K562 (cell line): Measurements from ENCODE around the gene MILR1. TPM values are rescaled to one million over a fixed set of nuclear protein-coding genes. Genes with fewer than 3 reads are reported as not detected.

Source experiments
- ATAC-seq: fragments of 200-7000 bp; cut with Tn5 transposase; 3 replicates; pipeline ENCODE4 v1.9.1; 2020; ENCODE audit warnings: moderate library complexity
- BruUV-seq: library from RNA; stranded (reverse); fragments of 400-500 nt; replicated peaks from 2 replicates; lab custom pipeline; 2021; lab: Mats Ljungman, UMichigan
- CTCF ChIA-PET: fragments of 300-600 bp; formaldehyde crosslinking; extraction: SDS; loops from one replicate; lab custom pipeline; 2021; ENCODE audit warnings: low intra/inter-chr PET ratio; lab: Yijun Ruan, JAX
- POLR2A ChIA-PET: fragments of 300-600, 350-650 bp; sonication (Branson Sonifier 250); formaldehyde crosslinking; extraction: SDS; loops from one replicate; lab custom pipeline; 2021; ENCODE audit warnings: antibody characterized with exemption, inconsistent platforms; lab: Yijun Ruan, JAX
- DNase-seq, 4 experiments: peaks; one replicate each; pipeline versions ENCODE4 v3.0.0 to v3.0.0-alpha.2; 2011 to 2018; ENCODE audit warnings: low spot score in 3 of 4, mixed read lengths in 3 of 4; ENCODE audit errors: extremely low read depth in 1 of 4
- FAIRE-seq: peaks from 2 replicates; lab custom pipeline; 2011; peaks lifted over from hg19 to GRCh38; lab: Jason Lieb, UNC
- H2AFZ ChIP-seq: 2 replicates; pipeline ENCODE4 v1.6.0; 2011; ENCODE audit warnings: low read depth, low read length, control low read depth, inconsistent platforms
- H3K27ac ChIP-seq: fragments of 200-600 bp; 3 replicates; pipeline ENCODE4 v1.8.0; 2011; ENCODE audit warnings: low read depth, mild to moderate bottlenecking, control low read depth, inconsistent platforms, low read length, moderate library complexity, mixed read lengths; ENCODE audit errors: extremely low read depth
- H3K27me3 ChIP-seq, 2 experiments: fragments of 300-600 bp in 1 of 2; 2 replicates in 1 of 2; 3 replicates in 1 of 2; pipeline versions ENCODE4 v1.6.0 to v1.8.0; 2011; ENCODE audit warnings: inconsistent platforms in 2 of 2, low read length in 2 of 2, mild to moderate bottlenecking in 1 of 2, mixed read lengths in 1 of 2, moderate library complexity in 1 of 2; ENCODE audit not compliant: control insufficient read depth in 2 of 2, insufficient read depth in 2 of 2
- H3K36me3 ChIP-seq: fragments of 300-600 bp; 3 replicates; pipeline ENCODE4 v1.8.0; 2011; ENCODE audit warnings: mild to moderate bottlenecking, low read length, inconsistent platforms; ENCODE audit not compliant: control insufficient read depth, insufficient read depth
- H3K4me1 ChIP-seq, 2 experiments: fragments of 200-600 bp in 1 of 2; replicated peaks in 1 of 2; 2 replicates in 1 of 2; 3 replicates in 1 of 2; pipeline versions ENCODE4 v1.5.1 to v1.8.0; 2011; ENCODE audit warnings: inconsistent platforms in 2 of 2, low read length in 2 of 2, mild to moderate bottlenecking in 1 of 2, mixed read lengths in 1 of 2, moderate library complexity in 1 of 2; ENCODE audit not compliant: control insufficient read depth in 2 of 2, insufficient read depth in 2 of 2
- H3K4me2 ChIP-seq: 2 replicates; pipeline ENCODE4 v1.6.1; 2011; ENCODE audit warnings: low read length, control low read depth, inconsistent platforms, mixed read lengths; ENCODE audit not compliant: insufficient read depth
- H3K4me3 ChIP-seq: fragments of 200-600 bp; sonication (generic), shearing (Covaris generic); 2 replicates; pipeline ENCODE4 v1.5.1; 2016; ENCODE audit warnings: control low read depth, inconsistent platforms
- H3K79me2 ChIP-seq: fragments of 200-600 bp; 3 replicates; pipeline ENCODE4 v1.8.0; 2011; ENCODE audit warnings: low read length, inconsistent platforms; ENCODE audit not compliant: control insufficient read depth, insufficient read depth
- H3K9ac ChIP-seq, 2 experiments: 2 replicates each; pipeline versions ENCODE4 v1.6.0 to v1.6.1; 2011; ENCODE audit warnings: low read depth in 2 of 2, low read length in 2 of 2, control low read depth in 1 of 2, inconsistent platforms in 1 of 2, mild to moderate bottlenecking in 1 of 2, mixed read lengths in 1 of 2; ENCODE audit not compliant: insufficient read depth in 1 of 2
- H3K9me1 ChIP-seq: one replicate; pipeline ENCODE4 v1.6.0; 2011; ENCODE audit warnings: inconsistent platforms, mild to moderate bottlenecking, low read length, moderate library complexity; ENCODE audit not compliant: control insufficient read depth, insufficient read depth
- H3K9me3 ChIP-seq: replicated peaks from 2 replicates; pipeline ENCODE4 v1.5.1; 2011; ENCODE audit warnings: low read depth, low read length, inconsistent platforms; ENCODE audit not compliant: control insufficient read depth, insufficient read depth
- H4K20me1 ChIP-seq: replicated peaks from 2 replicates; pipeline ENCODE4 v1.6.1; 2011; ENCODE audit warnings: low read length, inconsistent platforms, mixed read lengths; ENCODE audit not compliant: control insufficient read depth, insufficient read depth
- CTBP1 ChIP-seq: fragments of 450-650 bp; IDR thresholded peaks from 2 replicates; pipeline ENCODE4 v1.6.1; 2016; ENCODE audit warnings: borderline replicate concordance
- GATA2 ChIP-seq: sonication (generic); formaldehyde crosslinking; IDR thresholded peaks from 2 replicates; pipeline ENCODE4 v1.4.0; 2020; ENCODE audit warnings: mild to moderate bottlenecking, missing genetic modification reagents
- POLR2AphosphoS2 ChIP-seq: IDR thresholded peaks from 2 replicates; pipeline ENCODE4 v1.6.1; 2012; ENCODE audit warnings: low read length, improper control_type of control experiment
- RFX1 ChIP-seq: fragments of 450-650 bp; IDR thresholded peaks from 2 replicates; pipeline ENCODE4 v1.6.1; 2016; ENCODE audit warnings: mild to moderate bottlenecking, moderate library complexity
- SRSF3 ChIP-seq: fragments of 200-400 bp; formaldehyde crosslinking; IDR thresholded peaks from 2 replicates; pipeline ENCODE4 v1.6.1; 2016; ENCODE audit warnings: mild to moderate bottlenecking, low read length, moderate library complexity; ENCODE audit not compliant: insufficient read depth
- STAT5B ChIP-seq: fragments of 250-450 bp; sonication (Bioruptor Pico); IDR thresholded peaks from 2 replicates; pipeline ENCODE4 v1.8.0; 2021; ENCODE audit warnings: mild to moderate bottlenecking, inconsistent platforms
- THRB ChIP-seq: fragments of 450-650 bp; formaldehyde crosslinking; conservative IDR thresholded peaks from 2 replicates; pipeline ENCODE4 v1.4.0; 2022; ENCODE audit warnings: mild to moderate bottlenecking, missing genetic modification characterization
- ZNF655 ChIP-seq: fragments of 250-450 bp; sonication (Bioruptor Pico); IDR thresholded peaks from 2 replicates; pipeline ENCODE4 v1.5.0; 2021
- ZNF740 ChIP-seq, 3 experiments: fragments of 200-800 bp in 1 of 3; sonication (Bioruptor generic) in 1 of 3; sonication (generic) in 1 of 3; formaldehyde crosslinking in 1 of 3; IDR thresholded peaks; 2 replicates each; pipeline versions ENCODE4 v1.6.1 to v1.8.0; 2016 to 2022; ENCODE audit warnings: mild to moderate bottlenecking in 2 of 3, missing compliant biosample characterization in 2 of 3, missing genetic modification characterization in 2 of 3, missing genetic modification reagents in 1 of 3
- whole genome bisulfite sequencing: fragments of 100-300 bp; shearing (Covaris generic); methylation state at CpG from one replicate; pipeline ENCODE4 v1.1.6; 2016; ENCODE audit warnings: low coverage, mixed read lengths; ENCODE audit not compliant: insufficient coverage; ENCODE audit errors: missing lambda C conversion rate; 5-methylcytosine and 5-hydroxymethylcytosine counted together
- in situ Hi-C: fragments of 300-500 bp; cut with MboI; formaldehyde crosslinking; loops from 4 replicates; pipeline ENCODE4 v1.15.0; 2018; ENCODE audit warnings: inconsistent platforms, mixed read lengths
- intact Hi-C: fragments of 100-400 bp; cut with micrococcal nuclease; formaldehyde crosslinking; loops from 2 replicates; pipeline ENCODE4 v1.14.2; 2022
- polyA plus RNA-seq, 8 experiments: library from polyadenylated mRNA; depleted of rRNA in 4 of 8; stranded (reverse) in 5 of 8; unstranded in 3 of 8; fragments of >200 nt; fragmentation: Nextera tagmentation in 2 of 8; fragmentation: Illumina TruSeq in 1 of 8; extraction: Ambion mirVana in 2 of 8; extraction: Trizol in 1 of 8; gene quantifications; 2 replicates each; pipeline versions ENCODE4 v1.2.1 to v1.2.3, GENCODE V29; 2011 to 2014; ENCODE audit warnings: inconsistent platforms in 1 of 8, missing spikeins in 1 of 8
- total RNA-seq, 7 experiments: library from RNA; depleted of rRNA in 6 of 7; stranded (reverse); fragments of >200 nt in 6 of 7; fragmentation: Illumina TruSeq in 2 of 7; extraction: Trizol in 2 of 7; gene quantifications; 2 replicates each; pipeline versions ENCODE4 v1.2.1 to v1.2.3, GENCODE V29; 2011 to 2021; ENCODE audit warnings: low replicate concordance in 1 of 7

The MILR1 gene
- total and polyA plus RNA-seq, 9 of the 15 experiments (the other 6 are each of a cell fraction or from before 2014, with no cell fraction given) = 3.8 to 14.1 (median 7.1) TPM

- ChIA-PET CTCF (no interaction called here), POLR2A (interaction anchor here (0.7 to 1.0 kb wide), 2 partner anchors 10 to 19 kb away, joined by 3 read pairs; no protein-coding TSS in a partner anchor)
- Histone ChIP-seq H3K27me3 (no peaks in the 10 kb centered on the region), H3K9me1 (no peaks in the 10 kb centered on the region), H3K27ac (no peak overlapping the region), H3K36me3 (no peaks in the 10 kb centered on the region), H3K4me2 (peak overlapping the region; percentile 14; the same call in 1 of the 2 replicates), H3K4me3 (no peak overlapping the region), H4K20me1 (no peaks in the 10 kb centered on the region), H2AFZ (peak overlapping the region; percentile 57), H3K4me1 (peaks cover under 1 to 6% of the 10 kb centered on the region in 2 experiments), H3K9me3 (no peaks in the 10 kb centered on the region), H3K9ac (no peak overlapping the region), H3K79me2 (no peaks in the 10 kb centered on the region)
- intact Hi-C loops (loop anchor here (10.0 kb wide), 1 partner anchor 507 kb away; no protein-coding TSS in a partner anchor), in situ Hi-C loops (no loop called here)
- FAIRE-seq = no peak
- WGBS = 51% methylated on average over 23 of the region's 24 CpGs
- no peak for TF ChIP-seq STAT5B
- peak; percentile 42; the same call in 1 of the 2 replicates for TF ChIP-seq CTBP1
- TF ChIP-seq THRB (CRISPR knock-in tag) = no peak
- TF ChIP-seq RFX1 = peak; percentile 52
- no peak for TF ChIP-seq SRSF3
- TF ChIP-seq GATA2 (CRISPR knock-in tag) = no peak
- TF ChIP-seq ZNF740 (CRISPR knock-in tag; IDR thresholded peaks at IDR 0.05) = peak; percentile 60; the same call in 1 of the 2 replicates
- no peak for TF ChIP-seq ZNF740 (tag; IDR thresholded peaks at IDR 0.05)
- no peak for TF ChIP-seq ZNF655
- TF ChIP-seq POLR2AphosphoS2 = no peak
- peak in 1 of 4 experiments; percentile 7 for DNase-seq
- ATAC-seq = no peak
- no TSS peak for BruUV-seq
Observed at GRCh38 chr17:64411999-64412771, 36.7 kb upstream of the MILR1 start.
